ENCODE data around the gene COTL1.
"Not testable (repeated sequence)": the region's sequence is repeated elsewhere in the genome, so short reads cannot be mapped to it uniquely, and the experiment has no call there.

GRCh38 chr16:84620913-84621312 lies 3.0 kb upstream of the COTL1 start:
- TF ChIP-seq POLR2A, CTCF (IDR thresholded peaks at IDR 0.05): not testable (repeated sequence)
